Stimulated activated naive B cell treated with anti-CD40 and anti-IgM and Interleukin-4, amounts not matched to agents 10 μg/mL and 1 μg/mL and 100 μg/mL, for 72 hours (primary cell): ENCODE data around the gene BCOR.
A peak's percentile ranks its signal among the peaks of the same experiment; 100 is the strongest.

ENCODE experiments used
- ATAC-seq, 2 donors: fragments of 150-1000 bp; cut with Tn5 transposase; replicated peaks; 2 replicates each; pipeline ENCODE4 v1.10.0; 2021; ENCODE audit warnings: moderate library complexity in 1 of 2
- DNase-seq: peaks from one replicate; pipeline ENCODE4 v3.0.0; 2021
- H3K27ac Mint-ChIP-seq: one replicate; pipeline ENCODE4 v1.8.0; 2022; ENCODE audit warnings: mild to moderate bottlenecking, mixed read lengths
- H3K27me3 Mint-ChIP-seq, 2 donors: one replicate each; pipeline ENCODE4 v1.8.0; 2022; ENCODE audit warnings: mixed read lengths in 2 of 2
- H3K36me3 Mint-ChIP-seq, 2 donors: one replicate each; pipeline ENCODE4 v1.8.0; 2022; ENCODE audit warnings: mixed read lengths in 2 of 2, mild to moderate bottlenecking in 1 of 2
- H3K4me1 Mint-ChIP-seq, 2 donors: one replicate each; pipeline ENCODE4 v1.8.0; 2022; ENCODE audit warnings: mixed read lengths in 2 of 2, mild to moderate bottlenecking in 1 of 2
- H3K4me3 Mint-ChIP-seq, 2 donors: one replicate each; pipeline ENCODE4 v1.8.0; 2022; ENCODE audit warnings: mild to moderate bottlenecking in 2 of 2, mixed read lengths in 2 of 2, moderate library complexity in 1 of 2
- H3K9me3 Mint-ChIP-seq, 2 donors: one replicate each; pipeline ENCODE4 v1.8.0; 2022; ENCODE audit warnings: mixed read lengths in 2 of 2, mild to moderate bottlenecking in 1 of 2

BCOR gene

GRCh38 chrX:40063555-40063954, 34.2 kb downstream of the BCOR start:
- H3K36me3 Mint-ChIP-seq, result peaks cover 31 to 51% of the 10 kb centered on the region in 2 donors

GRCh38 chrX:40062525-40063155, 35.1 kb downstream of the BCOR start:
- no peak for ATAC-seq
- Mint-ChIP-seq H3K4me3 (no peak overlapping the region), H3K27me3 (peaks cover 0 to 3% of the 10 kb centered on the region in 2 donors), H3K36me3 (peaks cover 31 to 48% of the 10 kb centered on the region in 2 donors), H3K9me3 (no peaks in the 10 kb centered on the region), H3K4me1 (peaks cover 0 to 8% of the 10 kb centered on the region in 2 donors), H3K27ac (peak overlapping the region; percentile 42)
- no peak for DNase-seq

More at GRCh38 chrX:40063555-40063954, 34.2 kb downstream of the BCOR start:
- DNase-seq, result no peak
- ATAC-seq, result no peak
- peaks cover 0 to 11% of the 10 kb centered on the region in 2 donors for H3K4me1 Mint-ChIP-seq
- peak overlapping the region; percentile 16 for H3K27ac Mint-ChIP-seq
- H3K9me3 Mint-ChIP-seq, result no peaks in the 10 kb centered on the region
- H3K27me3 Mint-ChIP-seq, result peaks cover 0 to 3% of the 10 kb centered on the region in 2 donors
- no peak overlapping the region for H3K4me3 Mint-ChIP-seq

DNA sequence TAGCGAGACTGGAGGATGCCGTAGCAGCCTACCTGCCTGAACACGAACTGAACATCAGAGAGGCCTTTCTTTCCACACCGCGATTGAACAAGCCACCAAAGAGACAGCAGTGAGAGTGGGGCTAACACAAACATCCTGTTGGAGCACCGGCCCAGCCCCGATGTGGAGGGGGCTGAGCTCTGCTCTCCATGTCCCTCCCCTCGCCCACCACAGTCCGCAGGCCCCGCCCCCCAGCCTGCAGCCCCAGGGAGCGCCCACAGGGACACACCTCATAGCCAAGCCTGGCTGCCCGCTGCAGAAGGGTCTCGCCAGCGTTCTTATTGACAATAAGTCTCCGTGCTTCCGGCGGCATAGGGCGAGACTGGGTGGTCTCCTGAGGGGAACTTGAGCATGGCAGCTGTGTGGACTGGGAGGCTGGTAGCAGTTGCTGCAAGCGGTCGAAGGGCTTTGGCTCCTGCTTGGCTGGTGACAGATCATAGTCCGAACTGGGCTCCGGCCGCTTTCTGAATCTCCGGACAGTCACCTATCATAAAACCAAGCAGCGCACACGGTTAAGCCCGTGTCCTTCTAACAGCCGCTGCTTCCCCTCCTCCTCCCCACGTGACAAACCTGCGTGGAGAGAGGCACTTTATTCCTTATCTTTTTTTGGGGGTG, 35.8 kb downstream of the BCOR start:
- H3K36me3 Mint-ChIP-seq, result peaks cover 29 to 44% of the 10 kb centered on the region in 2 donors
- H3K4me3 Mint-ChIP-seq, result no peak overlapping the region
- peak overlapping the region; percentile 2 for H3K27ac Mint-ChIP-seq
- H3K9me3 Mint-ChIP-seq, result no peaks in the 10 kb centered on the region
- H3K4me1 Mint-ChIP-seq, result peaks cover 0 to 8% of the 10 kb centered on the region in 2 donors
- H3K27me3 Mint-ChIP-seq, result peaks cover 0 to 3% of the 10 kb centered on the region in 2 donors
- ATAC-seq, result no peak
- no peak for DNase-seq

DNA sequence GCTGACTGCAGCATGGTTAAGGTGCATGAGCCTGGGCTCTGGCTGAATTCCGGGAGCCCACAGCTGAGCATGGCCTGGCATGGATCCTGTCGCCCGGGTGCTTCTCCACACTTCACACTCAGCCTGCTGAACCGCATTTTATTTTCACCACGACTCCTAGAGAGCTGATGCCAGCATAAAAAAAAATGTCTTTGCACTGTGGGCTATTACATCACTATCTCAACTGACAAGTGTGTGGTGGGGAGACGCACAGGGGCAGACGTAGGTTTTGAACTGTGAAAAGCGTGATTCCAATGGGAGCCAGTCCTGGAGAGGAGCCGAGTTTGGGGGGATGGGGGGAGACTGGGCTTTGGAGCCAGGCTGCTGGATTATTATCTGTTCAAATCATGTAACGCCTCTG, 36.8 kb downstream of the BCOR start:
- Mint-ChIP-seq H3K27ac (no peak overlapping the region), H3K4me1 (peaks cover 0 to 10% of the 10 kb centered on the region in 2 donors), H3K9me3 (no peaks in the 10 kb centered on the region), H3K4me3 (no peak overlapping the region), H3K36me3 (peaks cover 30 to 45% of the 10 kb centered on the region in 2 donors), H3K27me3 (peaks cover 0 to 3% of the 10 kb centered on the region in 2 donors)
- ATAC-seq (no peak), DNase-seq (no peak)

GRCh38 chrX:40060356-40060845, 37.4 kb downstream of the BCOR start:
- H3K27ac Mint-ChIP-seq, result peak overlapping the region; percentile 57
- H3K9me3 Mint-ChIP-seq, result no peaks in the 10 kb centered on the region
- H3K4me3 Mint-ChIP-seq, result no peak overlapping the region
- H3K36me3 Mint-ChIP-seq, result peaks cover 32 to 46% of the 10 kb centered on the region in 2 donors
- H3K4me1 Mint-ChIP-seq, result peaks cover 0 to 5% of the 10 kb centered on the region in 2 donors
- H3K27me3 Mint-ChIP-seq, result no peaks in the 10 kb centered on the region
- ATAC-seq, result no peak
- DNase-seq, result no peak

GRCh38 chrX:40058719-40059118, 39.0 kb downstream of the BCOR start:
- Mint-ChIP-seq H3K27ac (no peak overlapping the region), H3K4me1 (peaks cover 0 to 4% of the 10 kb centered on the region in 2 donors), H3K4me3 (no peak overlapping the region), H3K36me3 (peaks cover 33 to 45% of the 10 kb centered on the region in 2 donors), H3K9me3 (no peaks in the 10 kb centered on the region), H3K27me3 (no peaks in the 10 kb centered on the region)
- no peak for ATAC-seq
- no peak for DNase-seq

- H3K27me3 Mint-ChIP-seq, result no peaks in the 10 kb centered on the region
- peaks cover 39 to 51% of the 10 kb centered on the region in 2 donors for H3K36me3 Mint-ChIP-seq
- ATAC-seq (no peak), DNase-seq (no peak)
- no peak overlapping the region for H3K27ac Mint-ChIP-seq
- no peak overlapping the region for H3K4me3 Mint-ChIP-seq
- peaks cover 3 to 4% of the 10 kb centered on the region in 2 donors for H3K9me3 Mint-ChIP-seq
- H3K4me1 Mint-ChIP-seq, result peaks cover 0 to 4% of the 10 kb centered on the region in 2 donors
Observed at GRCh38 chrX:40057405-40057804, 40.4 kb downstream of the BCOR start.

- peaks cover 0 to 4% of the 10 kb centered on the region in 2 donors for H3K4me1 Mint-ChIP-seq
- ATAC-seq (peak in 1 of 2 donors; percentile 55), DNase-seq (no peak)
- no peak overlapping the region for H3K27ac Mint-ChIP-seq
- H3K36me3 Mint-ChIP-seq, result peaks cover 39 to 57% of the 10 kb centered on the region in 2 donors
- peaks cover 3 to 7% of the 10 kb centered on the region in 2 donors for H3K9me3 Mint-ChIP-seq
- no peaks in the 10 kb centered on the region for H3K27me3 Mint-ChIP-seq
- no peak overlapping the region for H3K4me3 Mint-ChIP-seq
Observed at GRCh38 chrX:40056420-40056819, 41.3 kb downstream of the BCOR start.

DNA sequence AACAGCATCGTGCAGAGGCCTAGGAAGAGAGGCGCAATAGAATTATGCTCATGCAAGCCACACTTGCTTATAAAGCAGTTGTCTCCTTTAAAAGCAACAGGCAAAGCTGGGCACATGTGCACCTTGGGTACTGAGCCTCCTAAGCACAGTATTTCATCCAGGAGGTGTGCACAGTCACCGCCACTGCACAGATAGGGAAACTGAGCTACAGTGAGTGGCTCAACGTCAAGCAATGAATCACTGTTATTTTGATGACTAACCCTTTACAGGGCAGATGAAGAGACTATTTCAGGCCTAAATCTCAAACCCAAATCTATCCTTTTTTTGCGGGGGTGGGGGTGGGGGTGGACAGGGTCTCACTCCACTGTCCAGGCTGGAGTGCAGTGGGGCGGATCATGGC, 42.3 kb downstream of the BCOR start:
- peaks cover 0 to 4% of the 10 kb centered on the region in 2 donors for H3K4me1 Mint-ChIP-seq
- peak overlapping the region; percentile 25 for H3K27ac Mint-ChIP-seq
- H3K27me3 Mint-ChIP-seq, result no peaks in the 10 kb centered on the region
- peaks cover 3 to 11% of the 10 kb centered on the region in 2 donors for H3K9me3 Mint-ChIP-seq
- H3K4me3 Mint-ChIP-seq, result no peak overlapping the region
- ATAC-seq (no peak), DNase-seq (no peak)
- peaks cover 43 to 56% of the 10 kb centered on the region in 2 donors for H3K36me3 Mint-ChIP-seq

- H3K4me1 Mint-ChIP-seq, result peaks cover 0 to 4% of the 10 kb centered on the region in 2 donors
- H3K4me3 Mint-ChIP-seq, result no peak overlapping the region
- peaks cover 48 to 61% of the 10 kb centered on the region in 2 donors for H3K36me3 Mint-ChIP-seq
- no peak overlapping the region for H3K27ac Mint-ChIP-seq
- DNase-seq, result no peak
- H3K9me3 Mint-ChIP-seq, result peaks cover 6 to 16% of the 10 kb centered on the region in 2 donors
- no peak for ATAC-seq
- H3K27me3 Mint-ChIP-seq, result no peaks in the 10 kb centered on the region
Observed at GRCh38 chrX:40054793-40055192, 43.0 kb downstream of the BCOR start.

- H3K9me3 Mint-ChIP-seq, result peaks cover 12 to 25% of the 10 kb centered on the region in 2 donors
- H3K4me1 Mint-ChIP-seq, result no peaks in the 10 kb centered on the region
- no peak overlapping the region for H3K4me3 Mint-ChIP-seq
- peaks cover 53 to 79% of the 10 kb centered on the region in 2 donors for H3K36me3 Mint-ChIP-seq
- DNase-seq, result no peak
- H3K27me3 Mint-ChIP-seq, result no peaks in the 10 kb centered on the region
- ATAC-seq, result no peak
- H3K27ac Mint-ChIP-seq, result no peak overlapping the region
Observed at GRCh38 chrX:40050532-40050931, 47.2 kb downstream of the BCOR start.

DNA sequence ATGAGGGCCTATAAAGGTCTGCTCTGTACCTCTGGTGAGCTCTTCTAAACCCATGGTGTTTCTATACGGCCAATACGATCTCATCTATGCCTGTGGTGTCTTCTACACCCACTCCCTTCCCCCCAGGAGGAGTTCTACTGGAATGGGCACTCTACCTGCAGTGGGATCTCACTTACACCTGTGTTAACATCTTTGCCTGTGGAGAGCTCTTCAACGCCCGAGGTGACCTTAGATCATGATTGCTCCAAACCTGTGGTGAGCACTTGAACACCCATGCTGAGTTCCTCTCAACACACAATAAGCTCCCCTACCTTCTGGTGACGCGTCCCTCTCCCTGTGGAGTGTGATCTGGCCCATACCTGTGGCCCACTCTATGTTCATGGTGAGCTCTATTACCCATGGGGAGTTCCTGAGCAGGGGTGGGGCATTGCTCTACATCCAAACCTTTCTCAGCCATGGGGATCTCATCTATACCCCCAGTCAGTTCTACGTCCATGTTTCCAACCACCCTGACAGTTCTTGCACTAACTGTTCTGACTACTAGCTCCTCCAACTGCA, 48.6 kb downstream of the BCOR start:
- Mint-ChIP-seq H3K36me3 (peaks cover 45 to 68% of the 10 kb centered on the region in 2 donors), H3K9me3 (peaks cover 12 to 25% of the 10 kb centered on the region in 2 donors), H3K27ac (peak overlapping the region; percentile 10), H3K4me1 (no peaks in the 10 kb centered on the region), H3K27me3 (no peaks in the 10 kb centered on the region), H3K4me3 (no peak overlapping the region)
- DNase-seq, result no peak
- ATAC-seq, result no peak

- H3K27me3 Mint-ChIP-seq, result no peaks in the 10 kb centered on the region
- H3K9me3 Mint-ChIP-seq, result peaks cover 9 to 21% of the 10 kb centered on the region in 2 donors
- H3K4me1 Mint-ChIP-seq, result no peaks in the 10 kb centered on the region
- H3K36me3 Mint-ChIP-seq, result peaks cover 31 to 51% of the 10 kb centered on the region in 2 donors
- no peak overlapping the region for H3K4me3 Mint-ChIP-seq
- no peak overlapping the region for H3K27ac Mint-ChIP-seq
- no peak for DNase-seq
- no peak for ATAC-seq
Observed at GRCh38 chrX:40047485-40047884, 50.3 kb downstream of the BCOR start.

DNA sequence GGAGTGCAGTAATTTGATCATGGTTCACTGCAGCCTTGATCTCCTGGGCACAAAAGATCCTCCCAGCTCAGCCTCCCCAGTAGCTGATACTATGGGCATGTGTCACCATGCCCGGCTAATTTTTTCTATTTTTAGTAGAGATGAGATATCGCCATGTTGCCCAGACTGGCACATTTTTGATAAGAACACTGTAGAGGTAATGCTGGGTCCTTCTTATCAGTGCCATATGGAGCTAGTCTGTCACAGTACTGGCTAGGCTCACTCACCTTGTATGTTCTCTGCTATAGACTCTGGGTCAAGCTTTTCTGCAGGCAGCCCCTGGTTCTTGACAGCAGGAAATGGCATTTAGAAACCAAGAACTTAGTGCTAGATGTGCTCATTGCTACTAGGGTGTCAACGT, 53.9 kb downstream of the BCOR start:
- Mint-ChIP-seq H3K4me3 (no peak overlapping the region), H3K27me3 (peaks cover 0 to 3% of the 10 kb centered on the region in 2 donors), H3K27ac (no peak overlapping the region), H3K4me1 (peaks cover 10 to 16% of the 10 kb centered on the region in 2 donors), H3K36me3 (peaks cover 8 to 18% of the 10 kb centered on the region in 2 donors), H3K9me3 (peaks cover 0 to under 1% of the 10 kb centered on the region in 2 donors)
- DNase-seq (no peak), ATAC-seq (no peak)
